Uterus (tissue), 4 donors: ENCODE measurements around the gene JPT2. TPM values are rescaled to one million over a fixed set of nuclear protein-coding genes. Genes with fewer than 3 reads are reported as not detected.

Experiments used
- DNase-seq, 2 donors: peaks; one replicate each; pipeline ENCODE4 v3.0.0-alpha.2; 2019 to 2020
- H3K27ac ChIP-seq, 2 donors: fragments of 200-600 bp; sonication (generic); 1 replicate in 1 of 2; 2 replicates in 1 of 2; pipeline ENCODE4 v1.5.1; 2016 to 2018
- H3K27me3 ChIP-seq, 2 donors: fragments of 200-600 bp; sonication (generic); one replicate each; pipeline ENCODE4 v1.5.1; 2018 to 2019; ENCODE audit warnings: control low read depth in 1 of 2
- H3K36me3 ChIP-seq, 2 donors: fragments of 200-600 bp; sonication (generic); one replicate each; pipeline ENCODE4 v1.5.1; 2019; ENCODE audit warnings: control low read depth in 1 of 2
- H3K4me1 ChIP-seq, 2 donors: fragments of 200-600 bp; sonication (generic); one replicate each; pipeline ENCODE4 v1.5.1; 2018 to 2019; ENCODE audit warnings: control low read depth in 1 of 2
- H3K4me3 ChIP-seq, 2 donors: fragments of 200-600 bp; sonication (generic); 1 replicate in 1 of 2; 2 replicates in 1 of 2; pipeline ENCODE4 v1.5.1; 2018 to 2019; ENCODE audit warnings: mild to moderate bottlenecking in 1 of 2
- H3K9me3 ChIP-seq, 2 donors: fragments of 200-600 bp; sonication (generic); one replicate each; pipeline ENCODE4 v1.5.1; 2019; ENCODE audit warnings: control low read depth in 1 of 2
- CTCF ChIP-seq, 4 experiments: fragments of 200-600 bp in 2 of 4; fragments of 450-650 bp in 2 of 4; sonication (generic) in 2 of 4; IDR thresholded peaks; one replicate each; pipeline ENCODE4 v1.5.1; 2016 to 2019; ENCODE audit warnings: antibody characterized with exemption in 4 of 4, mild to moderate bottlenecking in 2 of 4, moderate library complexity in 1 of 4
- POLR2A ChIP-seq, 2 donors: fragments of 450-650 bp; IDR thresholded peaks; one replicate each; pipeline ENCODE4 v1.6.1; 2016; ENCODE audit warnings: antibody characterized with exemption in 2 of 2, mild to moderate bottlenecking in 1 of 2, moderate library complexity in 1 of 2
- intact Hi-C: fragments of 100-400 bp; cut with DNase I; formaldehyde crosslinking; loops from one replicate; pipeline ENCODE4 v1.15.1; 2023; ENCODE audit warnings: low total_unique reads
- total RNA-seq, 4 donors: library from RNA; depleted of rRNA in 3 of 4; stranded (reverse); fragments of >200 nt in 3 of 4; gene quantifications; one replicate each; pipeline versions ENCODE4 v1.1.0 to v1.2.4, GENCODE V29; 2014 to 2023
- donor health status: DM: yes; HTN: yes; CAD: no.

The JPT2 gene
- total RNA-seq, 4 donors from 2014 or later = 10.6 to 59.0 (median 39.6) TPM

- Histone ChIP-seq H3K9me3 (no peaks in the 10 kb centered on the region), H3K27ac (no peak overlapping the region), H3K36me3 (no peaks in the 10 kb centered on the region), H3K27me3 (no peaks in the 10 kb centered on the region), H3K4me3 (no peak overlapping the region), H3K4me1 (no peaks in the 10 kb centered on the region)
- TF ChIP-seq POLR2A (IDR thresholded peaks at IDR 0.05) (no peak), CTCF (IDR thresholded peaks at IDR 0.05) (no peak)
- no peak for DNase-seq
- intact Hi-C loops = no loop called here
Observed at GRCh38 chr16:1743376-1744337, 65.6 kb downstream of the JPT2 start.

GRCh38 chr16:1744338-1744840, 66.3 kb downstream of the JPT2 start:
- H3K9me3 ChIP-seq = no peaks in the 10 kb centered on the region
- no peaks in the 10 kb centered on the region for H3K4me1 ChIP-seq
- H3K36me3 ChIP-seq = no peaks in the 10 kb centered on the region
- H3K27me3 ChIP-seq = no peaks in the 10 kb centered on the region
- TF ChIP-seq CTCF (IDR thresholded peaks at IDR 0.05) = no peak
- TF ChIP-seq POLR2A (IDR thresholded peaks at IDR 0.05) = no peak
- no peak for DNase-seq
- H3K27ac ChIP-seq = no peak overlapping the region
- no peak overlapping the region for H3K4me3 ChIP-seq
- intact Hi-C loops = no loop called here

GRCh38 chr16:1745181-1745899, 67.3 kb downstream of the JPT2 start:
- Histone ChIP-seq H3K27ac (no peak overlapping the region), H3K36me3 (no peaks in the 10 kb centered on the region), H3K4me1 (no peaks in the 10 kb centered on the region), H3K27me3 (no peaks in the 10 kb centered on the region), H3K9me3 (no peaks in the 10 kb centered on the region), H3K4me3 (no peak overlapping the region)
- DNase-seq = no peak
- intact Hi-C loops = no loop called here
- no peak for TF ChIP-seq POLR2A (IDR thresholded peaks at IDR 0.05)
- TF ChIP-seq CTCF (IDR thresholded peaks at IDR 0.05) = no peak

- intact Hi-C loops = no loop called here
- Histone ChIP-seq H3K9me3 (no peaks in the 10 kb centered on the region), H3K4me1 (no peaks in the 10 kb centered on the region), H3K36me3 (no peaks in the 10 kb centered on the region), H3K4me3 (no peak overlapping the region), H3K27me3 (no peaks in the 10 kb centered on the region), H3K27ac (no peak overlapping the region)
- TF ChIP-seq CTCF (IDR thresholded peaks at IDR 0.05) = no peak
- no peak for TF ChIP-seq POLR2A (IDR thresholded peaks at IDR 0.05)
- DNase-seq = no peak
Observed at GRCh38 chr16:1745900-1746692, 68.0 kb downstream of the JPT2 start.
